GM11168 (cell line): Measurements from ENCODE around the gene PCDHA12.
"Not testable (repeated sequence)": the region's sequence is repeated elsewhere in the genome, so short reads cannot be mapped to it uniquely, and the experiment has no call there.

Source experiments
- in situ Hi-C: fragments of 300-500 bp; cut with MboI; formaldehyde crosslinking; loops from one replicate; pipeline ENCODE4 v1.12.0; 2022; ENCODE audit warnings: low sequenced_read_pairs; ENCODE audit not compliant: unreplicated experiment

PCDHA12 gene

GRCh38 chr5:140855772-140856674 is 19.1 kb upstream of the PCDHA12 start, which contains the start of gene PCDHA10:
PCDHA10 (plus strand) TSS chr5:140855897; CDS start chr5:140856049, 152 bp downstream.
- in situ Hi-C loops = no loop called here

GRCh38 chr5:140857177-140857986 is 17.7 kb upstream of the PCDHA12 start:
- in situ Hi-C loops = no loop called here

GRCh38 chr5:140857987-140858240 is 17.2 kb upstream of the PCDHA12 start:
- in situ Hi-C loops = no loop called here

- in situ Hi-C loops = no loop called here
These were observed 12.4 kb upstream of the PCDHA12 start for GRCh38 chr5:140862441-140863295.

- in situ Hi-C loops = no loop called here
These were observed 6.2 kb upstream of the PCDHA12 start, which contains the start of gene PCDHA11 for GRCh38 chr5:140868721-140869554. PCDHA11 (plus strand) TSS chr5:140868957; CDS start chr5:140869104, 147 bp downstream.

DNA sequence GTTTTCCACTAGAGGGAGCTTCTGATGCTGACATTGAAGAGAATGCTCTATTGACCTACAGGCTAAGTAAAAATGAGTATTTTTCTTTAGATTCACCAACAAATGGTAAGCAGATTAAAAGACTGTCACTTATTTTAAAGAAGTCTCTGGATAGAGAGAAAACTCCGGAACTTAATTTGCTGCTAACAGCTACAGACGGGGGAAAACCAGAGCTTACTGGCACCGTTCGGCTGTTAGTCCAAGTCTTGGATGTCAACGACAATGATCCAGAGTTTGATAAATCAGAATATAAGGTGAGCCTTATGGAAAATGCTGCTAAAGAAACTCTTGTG is 5.6 kb upstream of the PCDHA12 start:
- in situ Hi-C loops = no loop called here

DNA sequence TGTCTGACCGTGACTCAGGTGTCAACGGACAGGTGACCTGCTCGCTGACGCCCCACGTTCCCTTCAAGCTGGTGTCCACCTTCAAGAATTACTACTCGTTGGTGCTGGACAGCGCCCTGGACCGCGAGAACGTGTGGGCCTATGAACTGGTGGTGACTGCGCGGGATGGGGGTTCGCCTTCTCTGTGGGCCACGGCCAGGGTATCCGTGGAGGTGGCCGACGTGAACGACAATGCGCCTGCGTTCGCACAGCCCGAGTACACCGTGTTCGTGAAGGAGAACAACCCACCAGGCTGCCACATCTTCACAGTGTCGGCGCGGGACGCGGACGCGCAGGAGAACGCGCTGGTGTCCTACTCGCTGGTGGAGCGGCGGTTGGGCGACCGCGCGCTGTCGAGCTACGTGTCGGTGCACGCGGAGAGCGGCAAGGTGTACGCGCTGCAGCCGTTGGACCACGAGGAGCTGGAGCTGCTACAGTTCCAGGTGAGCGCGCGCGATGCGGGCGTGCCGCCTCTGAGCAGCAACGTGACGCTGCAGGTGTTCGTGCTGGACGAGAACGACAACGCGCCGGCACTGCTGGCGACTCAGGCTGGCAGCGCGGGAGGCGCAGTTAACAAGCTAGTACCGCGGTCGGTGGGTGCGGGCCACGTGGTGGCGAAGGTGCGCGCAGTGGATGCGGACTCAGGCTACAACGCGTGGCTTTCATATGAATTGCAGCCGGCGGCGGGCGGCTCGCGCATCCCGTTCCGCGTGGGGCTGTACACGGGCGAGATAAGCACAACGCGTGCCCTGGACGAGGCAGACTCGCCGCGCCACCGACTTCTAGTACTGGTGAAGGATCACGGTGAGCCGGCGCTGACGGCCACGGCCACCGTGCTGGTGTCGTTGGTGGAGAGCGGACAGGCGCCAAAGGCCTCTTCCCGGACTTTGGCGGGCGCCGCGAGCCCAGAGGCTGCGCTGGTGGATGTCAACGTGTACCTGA is 4.6 kb upstream of the PCDHA12 start:
- in situ Hi-C loops = no loop called here

DNA sequence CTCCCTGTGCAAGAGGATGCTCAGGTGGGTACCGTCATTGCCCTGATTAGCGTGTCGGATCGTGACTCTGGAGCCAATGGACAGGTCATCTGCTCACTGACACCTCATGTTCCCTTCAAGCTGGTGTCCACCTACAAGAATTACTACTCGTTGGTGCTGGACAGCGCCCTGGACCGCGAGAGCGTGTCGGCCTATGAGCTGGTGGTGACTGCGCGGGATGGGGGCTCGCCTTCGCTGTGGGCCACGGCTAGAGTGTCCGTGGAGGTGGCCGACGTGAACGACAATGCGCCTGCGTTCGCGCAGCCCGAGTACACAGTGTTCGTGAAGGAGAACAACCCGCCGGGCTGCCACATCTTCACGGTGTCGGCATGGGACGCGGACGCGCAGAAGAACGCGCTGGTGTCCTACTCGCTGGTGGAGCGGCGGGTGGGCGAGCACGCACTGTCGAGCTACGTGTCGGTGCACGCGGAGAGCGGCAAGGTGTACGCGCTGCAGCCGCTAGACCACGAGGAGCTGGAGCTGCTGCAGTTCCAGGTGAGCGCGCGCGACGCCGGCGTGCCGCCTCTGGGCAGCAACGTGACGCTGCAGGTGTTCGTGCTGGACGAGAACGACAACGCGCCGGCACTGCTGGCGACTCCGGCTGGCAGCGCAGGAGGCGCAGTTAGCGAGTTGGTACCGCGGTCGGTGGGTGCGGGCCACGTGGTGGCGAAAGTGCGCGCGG is 1.6 kb downstream of the PCDHA12 start:
- in situ Hi-C loops = not testable (repeated sequence)

DNA sequence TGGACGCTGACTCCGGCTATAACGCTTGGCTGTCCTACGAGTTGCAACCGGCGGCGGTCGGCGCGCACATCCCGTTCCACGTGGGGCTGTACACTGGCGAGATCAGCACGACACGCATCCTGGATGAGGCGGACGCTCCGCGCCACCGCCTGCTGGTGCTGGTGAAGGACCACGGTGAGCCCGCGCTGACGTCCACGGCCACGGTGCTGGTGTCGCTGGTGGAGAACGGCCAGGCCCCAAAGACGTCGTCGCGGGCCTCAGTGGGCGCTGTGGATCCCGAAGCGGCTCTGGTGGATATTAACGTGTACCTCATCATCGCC is 2.1 kb downstream of the PCDHA12 start:
- in situ Hi-C loops = no loop called here

DNA sequence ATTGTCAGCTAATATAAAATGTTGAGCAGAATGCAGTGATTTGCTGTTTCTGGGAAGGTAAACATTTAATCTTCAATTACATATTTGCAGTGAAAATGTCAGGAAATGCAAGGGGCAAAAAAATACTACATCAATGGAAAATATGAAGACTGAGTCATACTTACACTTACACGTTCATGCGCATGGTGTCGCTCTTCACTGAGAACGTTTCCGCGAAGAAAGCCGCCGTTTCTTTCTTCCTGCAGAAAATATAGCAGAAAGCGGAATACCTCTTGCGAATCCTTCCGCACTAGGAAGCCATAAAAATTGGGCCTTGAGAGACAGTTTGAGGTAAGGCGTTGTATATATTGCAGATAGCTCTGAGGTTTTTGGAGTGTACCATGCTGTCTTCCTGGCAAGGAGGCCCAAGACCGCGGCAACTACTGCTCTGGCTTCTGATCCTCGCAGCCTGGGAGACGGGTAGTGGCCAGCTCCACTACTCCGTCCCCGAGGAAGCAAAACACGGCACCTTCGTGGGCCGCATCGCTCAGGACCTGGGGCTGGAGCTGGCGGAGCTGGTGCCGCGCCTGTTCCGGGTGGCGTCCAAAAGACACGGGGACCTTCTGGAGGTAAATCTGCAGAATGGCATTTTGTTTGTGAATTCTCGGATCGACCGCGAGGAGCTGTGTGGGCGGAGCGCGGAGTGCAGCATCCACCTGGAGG is 6.9 kb downstream of the PCDHA12 start, which contains the start of gene PCDHA13:
TSS of gene PCDHA13 (plus strand) at position 236 of the 702 bp plus-strand sequence. CDS start at position 381, 145 bp downstream.
- in situ Hi-C loops = no loop called here

GRCh38 chr5:140882591-140882899 is 7.4 kb downstream of the PCDHA12 start:
- in situ Hi-C loops = no loop called here

- in situ Hi-C loops = no loop called here
These were observed 8.3 kb downstream of the PCDHA12 start for GRCh38 chr5:140883373-140883772.

- in situ Hi-C loops = no loop called here
These were observed 9.0 kb downstream of the PCDHA12 start for GRCh38 chr5:140883927-140884697.

DNA sequence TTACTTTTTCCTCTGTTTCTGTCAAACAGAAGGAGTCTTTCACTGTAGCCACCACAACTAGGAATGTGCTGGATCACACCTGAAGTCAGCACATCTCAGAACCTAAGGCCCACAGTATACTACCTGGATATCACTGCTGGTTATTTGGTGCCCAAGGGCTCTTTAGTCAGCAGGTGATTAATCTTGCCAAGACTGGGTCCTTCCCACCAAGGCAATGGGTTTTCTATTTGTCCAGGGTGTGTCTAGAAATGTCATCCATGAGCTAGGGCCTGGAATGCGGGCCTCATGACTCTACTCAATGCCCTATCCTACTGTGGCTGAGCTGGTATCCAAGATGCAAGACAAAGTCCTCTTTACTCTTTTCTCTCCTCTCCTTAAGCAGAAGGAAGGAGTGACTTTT is 41.2 kb downstream of the PCDHA12 start:
- in situ Hi-C loops = no loop called here

DNA sequence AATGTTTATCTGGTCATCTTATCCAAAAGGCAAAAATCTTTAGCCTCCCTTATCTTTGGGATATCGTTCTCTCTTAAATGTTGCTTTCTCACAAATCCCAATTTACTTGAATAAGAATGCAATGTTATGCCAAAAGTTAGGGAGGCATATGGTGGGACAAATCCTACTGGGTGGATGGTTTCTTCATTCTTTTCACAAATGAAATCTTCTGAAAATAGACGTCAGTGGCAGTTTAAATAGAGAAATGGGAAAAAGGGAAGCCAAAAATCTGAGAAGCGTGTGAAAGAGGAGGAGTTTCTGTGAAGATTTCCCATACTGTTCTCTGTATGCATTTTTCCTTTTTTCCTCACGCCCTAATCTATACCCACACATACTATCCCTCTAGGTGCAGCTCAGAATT is 48.5 kb downstream of the PCDHA12 start:
- in situ Hi-C loops = no loop called here

- in situ Hi-C loops = no loop called here
These were observed 50.8 kb downstream of the PCDHA12 start, which contains the start of gene PCDHAC1 for GRCh38 chr5:140925806-140926442. PCDHAC1 (plus strand) TSS chr5:140926299; CDS start chr5:140926893, 594 bp downstream.
